HepG2 (cell line): Measurements from ENCODE around the gene ZNF800. TPM values are rescaled to one million over a fixed set of nuclear protein-coding genes. Genes with fewer than 3 reads are reported as not detected.

ENCODE experiments used
- ATAC-seq: fragments of 200-7000 bp; cut with Tn5 transposase; 3 replicates; pipeline ENCODE4 v1.9.1; 2020; ENCODE audit warnings: mild to moderate bottlenecking, moderate library complexity
- BruUV-seq: library from RNA; stranded (reverse); fragments of 400-500 nt; replicated peaks from 2 replicates; lab custom pipeline; 2021; lab: Mats Ljungman, UMichigan
- CTCF ChIA-PET: fragments of 300-600 bp; formaldehyde crosslinking; extraction: SDS; loops from one replicate; lab custom pipeline; 2021; ENCODE audit warnings: low total read pairs, inconsistent platforms, low intra/inter-chr PET ratio; lab: Yijun Ruan, JAX
- POLR2A ChIA-PET: fragments of 350-600 bp; sonication (Branson Sonifier 250); formaldehyde crosslinking; loops from one replicate; lab custom pipeline; 2020; ENCODE audit warnings: antibody characterized with exemption, inconsistent platforms; lab: Yijun Ruan, JAX
- DNase-seq: peaks from one replicate; pipeline ENCODE4 v3.0.0-alpha.2; 2015; ENCODE audit warnings: low spot score
- FAIRE-seq: peaks from 3 replicates; lab custom pipeline; 2011; peaks lifted over from hg19 to GRCh38; lab: Jason Lieb, UNC
- H2AFZ ChIP-seq: one replicate; pipeline ENCODE4 v1.6.1; 2011; ENCODE audit warnings: low read length, inconsistent platforms
- H3K27ac ChIP-seq: fragments of 300-600 bp; 3 replicates; pipeline ENCODE4 v1.8.0; 2011; ENCODE audit warnings: mixed run types, mild to moderate bottlenecking, mixed read lengths, low read length, inconsistent platforms; ENCODE audit not compliant: insufficient read depth; ENCODE audit errors: extremely low read length
- H3K27me3 ChIP-seq, 2 experiments: fragments of 200-600 bp in 1 of 2; 2 replicates in 1 of 2; 3 replicates in 1 of 2; pipeline versions ENCODE4 v1.6.0 to v1.8.0; 2011; ENCODE audit warnings: low read length in 2 of 2, mild to moderate bottlenecking in 2 of 2, moderate library complexity in 2 of 2, inconsistent platforms in 1 of 2; ENCODE audit not compliant: insufficient read depth in 2 of 2, control insufficient read depth in 1 of 2
- H3K36me3 ChIP-seq, 2 experiments: fragments of 200-600 bp in 1 of 2; replicated peaks in 1 of 2; 2 replicates in 1 of 2; 3 replicates in 1 of 2; pipeline versions ENCODE4 v1.5.1 to v1.8.0; 2011; ENCODE audit warnings: low read length in 2 of 2, inconsistent platforms in 1 of 2; ENCODE audit not compliant: insufficient read depth in 2 of 2, control insufficient read depth in 1 of 2
- H3K4me1 ChIP-seq: 2 replicates; pipeline ENCODE4 v1.5.1; 2012; ENCODE audit warnings: low read length, inconsistent platforms; ENCODE audit not compliant: insufficient read depth
- H3K4me2 ChIP-seq: 2 replicates; pipeline ENCODE4 v1.6.0; 2011; ENCODE audit warnings: low read depth, low read length, inconsistent platforms
- H3K4me3 ChIP-seq, 3 experiments: fragments of 200-600 bp in 1 of 3; sonication (generic), shearing (Covaris generic) in 1 of 3; replicated peaks in 1 of 3; 2 replicates each; pipeline ENCODE4 v1.5.1; 2011 to 2016; ENCODE audit warnings: low read length in 3 of 3, inconsistent platforms in 2 of 3, low read depth in 2 of 3, mild to moderate bottlenecking in 2 of 3, control low read depth in 1 of 3, mixed read lengths in 1 of 3; ENCODE audit not compliant: insufficient read depth in 1 of 3
- H3K79me2 ChIP-seq: one replicate; pipeline ENCODE4 v1.6.1; 2011; ENCODE audit warnings: low read length, inconsistent platforms; ENCODE audit not compliant: insufficient read depth
- H3K9ac ChIP-seq: 2 replicates; pipeline ENCODE4 v1.6.0; 2011; ENCODE audit warnings: mild to moderate bottlenecking, low read depth, low read length, inconsistent platforms; ENCODE audit not compliant: insufficient read depth
- H3K9me3 ChIP-seq: 2 replicates; pipeline ENCODE4 v1.5.1; 2012; ENCODE audit warnings: mild to moderate bottlenecking, low read length
- H4K20me1 ChIP-seq: 2 replicates; pipeline ENCODE4 v1.6.0; 2011; ENCODE audit warnings: inconsistent platforms, mild to moderate bottlenecking, low read length, moderate library complexity; ENCODE audit not compliant: insufficient read depth
- MED1 ChIP-seq: sonication (generic); formaldehyde crosslinking; IDR thresholded peaks from 2 replicates; pipeline ENCODE4 v1.4.0; 2020; ENCODE audit warnings: missing genetic modification reagents
- MXD4 ChIP-seq: IDR thresholded peaks from 2 replicates; pipeline ENCODE4 v1.6.1; 2016; ENCODE audit warnings: mild to moderate bottlenecking, missing biosample characterization, missing genetic modification reagents
- POGZ ChIP-seq: sonication (generic); formaldehyde crosslinking; IDR thresholded peaks from 2 replicates; pipeline ENCODE4 v1.4.0; 2020; ENCODE audit warnings: mild to moderate bottlenecking, missing genetic modification reagents
- SSRP1 ChIP-seq: IDR thresholded peaks from 2 replicates; pipeline ENCODE4 v1.6.1; 2016; ENCODE audit warnings: control low read depth
- TOPORS ChIP-seq: sonication (generic); formaldehyde crosslinking; IDR thresholded peaks from 2 replicates; pipeline ENCODE4 v1.8.0; 2023; ENCODE audit warnings: mild to moderate bottlenecking, missing genetic modification reagents
- ZMYM4 ChIP-seq: sonication (generic); formaldehyde crosslinking; IDR thresholded peaks from 2 replicates; pipeline ENCODE4 v1.8.1; 2023; ENCODE audit warnings: mild to moderate bottlenecking, missing genetic modification reagents
- ZNF276 ChIP-seq: sonication (generic); formaldehyde crosslinking; IDR thresholded peaks from 2 replicates; pipeline ENCODE4 v1.4.0; 2020; ENCODE audit warnings: mild to moderate bottlenecking, low read depth, missing genetic modification reagents
- ZNF782 ChIP-seq: sonication (generic); formaldehyde crosslinking; IDR thresholded peaks from 2 replicates; pipeline ENCODE4 v1.4.0; 2020; ENCODE audit warnings: missing genetic modification reagents, mild to moderate bottlenecking, borderline replicate concordance
- WGBS: methylation state at CpG from one replicate; pipeline ENCODE4 v1.1.6; 2017; ENCODE audit warnings: low lambda C conversion rate; 5-methylcytosine and 5-hydroxymethylcytosine counted together
- in situ Hi-C: cut with HindIII; loops from 2 replicates; pipeline ENCODE4 v1.10.0; 2017; ENCODE audit warnings: low pct_unique_long_range_greater_than_20kb; ENCODE audit not compliant: extremely low pct_ligation_motif_present
- intact Hi-C: fragments of 100-400 bp; cut with micrococcal nuclease; formaldehyde crosslinking; loops from one replicate; pipeline ENCODE4 v1.10.0; 2022; ENCODE audit not compliant: unreplicated experiment
- polyA plus RNA-seq, 8 experiments: library from polyadenylated mRNA; depleted of rRNA in 3 of 8; stranded (reverse) in 7 of 8; unstranded in 1 of 8; fragments of >200 nt; fragmentation: Illumina TruSeq in 4 of 8; extraction: Trizol in 4 of 8; gene quantifications; 2 replicates each; pipeline versions ENCODE4 v1.2.1 to v1.2.3, GENCODE V29; 2011 to 2016; ENCODE audit warnings: low read depth in 4 of 8, missing spikeins in 1 of 8, mixed read lengths in 1 of 8; ENCODE audit not compliant: insufficient read depth in 1 of 8
- total RNA-seq, 5 experiments: library from RNA; depleted of rRNA; stranded (reverse); fragments of >200 nt; fragmentation: Illumina TruSeq; extraction: Trizol; gene quantifications; 2 replicates each; pipeline ENCODE4 v1.2.3, GENCODE V29; 2016; ENCODE audit warnings: low read depth in 1 of 5

The ZNF800 gene
- total and polyA plus RNA-seq, 2 of the 13 experiments (the other 11 are each of a cell fraction or from before 2014, with no cell fraction given): 7.1 to 12.7 TPM

GRCh38 chr7:127415060-127415742, 22.7 kb upstream of the ZNF800 start:
- in situ Hi-C loops: no loop called here
- FAIRE-seq: no peak

More at GRCh38 chr7:127415060-127415742, 22.7 kb upstream of the ZNF800 start:
- Histone ChIP-seq H3K4me1 (no peaks in the 10 kb centered on the region), H3K4me3 (no peak overlapping the region), H3K27ac (no peak overlapping the region), H3K4me2 (no peak overlapping the region), H3K9me3 (no peaks in the 10 kb centered on the region), H3K9ac (no peak overlapping the region), H3K79me2 (no peaks in the 10 kb centered on the region), H4K20me1 (no peaks in the 10 kb centered on the region), H2AFZ (no peak overlapping the region), H3K27me3 (no peaks in the 10 kb centered on the region; a peak in 1 of 5 replicates), H3K36me3 (no peaks in the 10 kb centered on the region)
- POLR2A ChIA-PET: no interaction called here
- CTCF ChIA-PET: no interaction called here
- ATAC-seq: no peak
- 39% methylated on average over 2 of the region's 4 CpGs for WGBS
- DNase-seq: no peak
- no TSS peak for BruUV-seq
- intact Hi-C loops: no loop called here
- TF ChIP-seq MED1 (CRISPR knock-in tag) (no peak), ZNF276 (no peak), MXD4 (CRISPR knock-in tag) (no peak), SSRP1 (CRISPR knock-in tag) (no peak), POGZ (CRISPR knock-in tag) (no peak), ZMYM4 (CRISPR knock-in tag) (no peak), ZNF782 (no peak), TOPORS (CRISPR knock-in tag) (no peak)
